Smooth muscle cell (in vitro differentiated cells): Measurements from ENCODE around the gene RND3. TPM values are rescaled to one million over a fixed set of nuclear protein-coding genes. Genes with fewer than 3 reads are reported as not detected.
A peak's percentile ranks its signal among the peaks of the same experiment; 100 is the strongest.

Experiments used
- DNase-seq: peaks from one replicate; lab custom pipeline; 2025; ENCODE audit not compliant: unreplicated experiment; lab: John Stamatoyannopoulos, UW
- H2AFZ ChIP-seq: fragments of 200-600 bp; sonication (generic); 2 replicates; pipeline ENCODE4 v1.6.0; 2016; ENCODE audit warnings: antibody characterized with exemption, low read depth, mild to moderate bottlenecking
- H3F3A ChIP-seq: fragments of 200-600 bp; sonication (generic); 2 replicates; pipeline ENCODE4 v1.6.0; 2017; ENCODE audit warnings: antibody characterized with exemption, low read depth
- H3K27ac ChIP-seq: fragments of 200-600 bp; sonication (generic); 2 replicates; pipeline ENCODE4 v1.5.1; 2016; ENCODE audit warnings: low read depth, mild to moderate bottlenecking
- H3K27me3 ChIP-seq: fragments of 200-600 bp; sonication (generic); 2 replicates; pipeline ENCODE4 v1.6.1; 2016; ENCODE audit warnings: low read depth, mild to moderate bottlenecking
- H3K36me3 ChIP-seq: fragments of 200-600 bp; sonication (generic); 2 replicates; pipeline ENCODE4 v1.5.1; 2016; ENCODE audit warnings: low read depth
- H3K4me1 ChIP-seq: fragments of 200-600 bp; sonication (generic); 2 replicates; pipeline ENCODE4 v1.5.1; 2016; ENCODE audit warnings: low read depth
- H3K4me2 ChIP-seq: fragments of 200-600 bp; sonication (generic); 2 replicates; pipeline ENCODE4 v1.6.0; 2016; ENCODE audit warnings: mild to moderate bottlenecking
- H3K4me3 ChIP-seq: fragments of 200-600 bp; sonication (generic); 2 replicates; pipeline ENCODE4 v1.5.1; 2016; ENCODE audit warnings: mild to moderate bottlenecking
- H3K79me2 ChIP-seq: fragments of 200-600 bp; sonication (generic); 2 replicates; pipeline ENCODE4 v1.6.0; 2016; ENCODE audit warnings: low read depth, mild to moderate bottlenecking
- H3K9ac ChIP-seq: fragments of 200-600 bp; sonication (generic); 2 replicates; pipeline ENCODE4 v1.6.0; 2016; ENCODE audit warnings: low read depth
- H3K9me3 ChIP-seq: fragments of 200-600 bp; sonication (generic); replicated peaks from 2 replicates; pipeline ENCODE4 v1.5.1; 2016; ENCODE audit warnings: low read depth
- H4K20me1 ChIP-seq: fragments of 200-600 bp; sonication (generic); 2 replicates; pipeline ENCODE4 v1.6.0; 2016; ENCODE audit warnings: low read depth
- WGBS: methylation state at CpG from one replicate; pipeline ENCODE4 v1.1.7; 2016; ENCODE audit warnings: low lambda C conversion rate; 5-methylcytosine and 5-hydroxymethylcytosine counted together
- polyA plus RNA-seq: library from polyadenylated mRNA; unstranded; fragments of >200 nt; fragmentation: Nextera tagmentation; extraction: Ambion mirVana; gene quantifications from 2 replicates; pipeline ENCODE4 v1.2.1, GENCODE V29; 2016
- total RNA-seq: library from RNA; depleted of rRNA; stranded (reverse); fragments of >200 nt; gene quantifications from 2 replicates; pipeline ENCODE4 v1.2.3, GENCODE V29; 2014
- TF ChIP-seq, protein P1 (sequence below): fragments of 200-600 bp; sonication (generic); IDR thresholded peaks from 2 replicates; pipeline ENCODE4 v1.5.1; 2017; ENCODE audit warnings: borderline replicate concordance, mild to moderate bottlenecking, antibody characterized with exemption; ENCODE audit not compliant: insufficient read depth, poor library complexity, severe bottlenecking

RND3 gene
- total and polyA plus RNA-seq, 2 experiments from 2014 or later = 125 to 256 TPM

DNA sequence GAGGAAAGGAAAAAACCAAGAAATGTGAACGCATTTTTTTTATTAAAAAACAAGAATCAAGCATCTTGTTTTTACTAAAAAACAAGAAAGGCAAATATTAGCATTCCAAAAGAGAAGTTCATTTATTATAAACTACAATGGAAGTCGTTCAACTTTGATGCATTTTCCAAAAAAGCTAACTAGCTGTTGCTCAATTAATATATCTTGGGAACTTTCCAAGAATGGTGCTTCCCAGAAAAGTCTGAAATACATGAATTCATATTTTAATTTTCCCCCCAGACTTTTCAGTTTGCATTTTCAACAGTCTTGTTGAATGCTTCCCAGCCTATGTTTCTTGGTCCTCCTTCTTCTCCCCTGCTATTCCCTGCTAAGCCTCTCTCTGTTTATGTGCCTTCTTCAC, 7.5 kb upstream of the RND3 start:
- H3K27me3 ChIP-seq = no peaks in the 10 kb centered on the region
- peak overlapping the region; percentile 69 for H3K9ac ChIP-seq
- DNase-seq = no peak
- peaks cover 4% of the 10 kb centered on the region for H3F3A ChIP-seq
- H3K4me3 ChIP-seq = no peak overlapping the region
- H4K20me1 ChIP-seq = no peaks in the 10 kb centered on the region
- no peaks in the 10 kb centered on the region for H3K79me2 ChIP-seq
- no peaks in the 10 kb centered on the region for H3K9me3 ChIP-seq
- TF ChIP-seq, protein P1, sequence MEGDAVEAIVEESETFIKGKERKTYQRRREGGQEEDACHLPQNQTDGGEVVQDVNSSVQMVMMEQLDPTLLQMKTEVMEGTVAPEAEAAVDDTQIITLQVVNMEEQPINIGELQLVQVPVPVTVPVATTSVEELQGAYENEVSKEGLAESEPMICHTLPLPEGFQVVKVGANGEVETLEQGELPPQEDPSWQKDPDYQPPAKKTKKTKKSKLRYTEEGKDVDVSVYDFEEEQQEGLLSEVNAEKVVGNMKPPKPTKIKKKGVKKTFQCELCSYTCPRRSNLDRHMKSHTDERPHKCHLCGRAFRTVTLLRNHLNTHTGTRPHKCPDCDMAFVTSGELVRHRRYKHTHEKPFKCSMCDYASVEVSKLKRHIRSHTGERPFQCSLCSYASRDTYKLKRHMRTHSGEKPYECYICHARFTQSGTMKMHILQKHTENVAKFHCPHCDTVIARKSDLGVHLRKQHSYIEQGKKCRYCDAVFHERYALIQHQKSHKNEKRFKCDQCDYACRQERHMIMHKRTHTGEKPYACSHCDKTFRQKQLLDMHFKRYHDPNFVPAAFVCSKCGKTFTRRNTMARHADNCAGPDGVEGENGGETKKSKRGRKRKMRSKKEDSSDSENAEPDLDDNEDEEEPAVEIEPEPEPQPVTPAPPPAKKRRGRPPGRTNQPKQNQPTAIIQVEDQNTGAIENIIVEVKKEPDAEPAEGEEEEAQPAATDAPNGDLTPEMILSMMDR = no peak
- H2AFZ ChIP-seq = no peak overlapping the region
- H3K27ac ChIP-seq = peak overlapping the region; percentile 95
- no peaks in the 10 kb centered on the region for H3K36me3 ChIP-seq
- WGBS = 93% methylated on average over 2 of the region's 2 CpGs
- no peak overlapping the region for H3K4me2 ChIP-seq
- peaks cover 3% of the 10 kb centered on the region for H3K4me1 ChIP-seq

DNA sequence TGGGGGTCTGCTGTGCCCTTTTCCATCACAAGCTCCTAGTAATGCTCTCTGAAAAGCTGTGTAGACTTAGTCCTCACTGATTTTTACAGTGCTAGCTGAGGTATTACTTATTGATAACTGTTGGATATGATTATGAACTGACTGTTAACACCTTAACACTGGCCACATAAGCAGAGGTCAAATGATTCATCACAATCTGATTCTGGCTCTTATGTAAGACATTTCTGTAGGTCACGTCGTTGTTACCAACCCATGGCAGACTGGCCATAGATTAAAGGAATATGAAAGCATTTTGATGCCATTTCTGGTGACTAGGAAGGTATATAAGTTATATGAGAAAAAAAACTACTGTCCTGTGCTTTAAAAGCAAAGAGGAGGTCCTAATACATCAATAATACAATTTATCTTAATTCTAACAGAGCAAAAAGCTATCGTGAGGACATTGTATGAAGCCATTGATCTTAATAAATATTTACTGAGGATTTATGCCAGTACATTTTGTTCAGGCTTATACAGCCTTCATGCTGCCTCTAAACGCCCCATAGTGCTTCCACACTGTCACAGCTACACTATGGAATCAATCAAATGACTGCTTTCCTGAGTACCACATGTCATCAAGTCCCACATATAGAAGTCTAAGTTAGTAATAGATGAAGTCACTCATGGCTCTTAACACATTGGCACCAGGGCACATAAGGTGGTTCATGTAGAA, 6.9 kb upstream of the RND3 start:
- peaks cover 4% of the 10 kb centered on the region for H3F3A ChIP-seq
- H3K9me3 ChIP-seq = no peaks in the 10 kb centered on the region
- no peaks in the 10 kb centered on the region for H4K20me1 ChIP-seq
- H3K36me3 ChIP-seq = no peaks in the 10 kb centered on the region
- no peaks in the 10 kb centered on the region for H3K79me2 ChIP-seq
- no peak overlapping the region for H2AFZ ChIP-seq
- DNase-seq = no peak
- H3K4me2 ChIP-seq = no peak overlapping the region
- peak overlapping the region; percentile 69 for H3K9ac ChIP-seq
- H3K27me3 ChIP-seq = no peaks in the 10 kb centered on the region
- no peak overlapping the region for H3K27ac ChIP-seq
- TF ChIP-seq, protein P1 = no peak
- no peak overlapping the region for H3K4me3 ChIP-seq
- 97% methylated on average over 4 of the region's 4 CpGs for WGBS
- H3K4me1 ChIP-seq = peaks cover 3% of the 10 kb centered on the region

DNA sequence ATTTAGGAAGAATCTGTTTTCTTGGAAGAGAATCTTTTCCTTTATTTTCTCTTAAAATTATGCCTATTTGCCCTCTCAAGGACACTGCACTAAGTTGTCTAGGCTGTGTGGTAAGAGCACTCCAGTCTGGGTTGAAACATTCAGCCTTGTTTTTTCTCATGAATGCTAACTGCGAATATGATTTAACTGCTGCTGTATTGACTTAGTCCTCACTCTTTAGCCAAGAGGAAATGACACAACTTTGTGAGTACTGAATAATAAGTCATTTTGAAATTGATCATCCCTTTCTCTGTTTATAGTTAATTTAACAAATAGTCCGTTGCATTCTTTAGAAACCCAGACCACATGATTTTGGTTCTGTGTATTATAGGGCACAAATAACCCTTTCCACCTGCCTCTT, 4.5 kb upstream of the RND3 start:
- DNase-seq = no peak
- H4K20me1 ChIP-seq = peaks cover 3% of the 10 kb centered on the region
- no peak overlapping the region for H3K27ac ChIP-seq
- WGBS = 90% methylated on average over 2 of the region's 2 CpGs
- H3K79me2 ChIP-seq = peaks cover 4% of the 10 kb centered on the region
- no peak overlapping the region for H3K4me3 ChIP-seq
- H2AFZ ChIP-seq = no peak overlapping the region
- no peak overlapping the region for H3K4me2 ChIP-seq
- peaks cover 3% of the 10 kb centered on the region for H3K4me1 ChIP-seq
- TF ChIP-seq, protein P1 = no peak
- H3K9me3 ChIP-seq = no peaks in the 10 kb centered on the region
- H3K27me3 ChIP-seq = no peaks in the 10 kb centered on the region
- peaks cover 4% of the 10 kb centered on the region for H3F3A ChIP-seq
- no peaks in the 10 kb centered on the region for H3K36me3 ChIP-seq
- no peak overlapping the region for H3K9ac ChIP-seq

DNA sequence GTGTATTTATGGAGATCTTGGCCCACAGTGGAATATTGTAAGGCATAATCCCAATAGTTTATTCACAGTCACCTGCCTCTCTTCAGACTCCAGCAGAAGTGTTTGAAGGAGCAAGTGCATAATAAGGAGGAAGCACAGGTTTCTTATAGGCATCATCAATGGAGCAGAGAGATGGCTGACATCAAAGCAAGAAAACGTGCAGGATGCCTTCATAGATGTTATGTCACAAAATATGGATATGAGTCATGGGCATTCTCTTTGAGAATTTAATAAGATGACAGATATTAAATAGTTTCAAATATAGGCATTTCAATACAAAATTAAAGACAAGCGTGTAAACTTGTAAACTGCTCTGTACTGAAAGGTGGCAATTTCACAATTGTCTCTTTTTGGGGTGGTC, 4.0 kb upstream of the RND3 start:
- peaks cover 9% of the 10 kb centered on the region for H3K79me2 ChIP-seq
- H3K4me1 ChIP-seq = peaks cover 3% of the 10 kb centered on the region
- DNase-seq = no peak
- WGBS = 92% methylated on average over 2 of the region's 2 CpGs
- peaks cover 8% of the 10 kb centered on the region for H4K20me1 ChIP-seq
- H2AFZ ChIP-seq = no peak overlapping the region
- no peaks in the 10 kb centered on the region for H3K36me3 ChIP-seq
- no peak overlapping the region for H3K9ac ChIP-seq
- TF ChIP-seq, protein P1 = no peak
- no peaks in the 10 kb centered on the region for H3K9me3 ChIP-seq
- no peak overlapping the region for H3K27ac ChIP-seq
- H3K4me3 ChIP-seq = no peak overlapping the region
- peaks cover 2% of the 10 kb centered on the region for H3F3A ChIP-seq
- H3K27me3 ChIP-seq = no peaks in the 10 kb centered on the region
- no peak overlapping the region for H3K4me2 ChIP-seq
